ENCODE measurements around the gene BCL11A. TPM values are rescaled to one million over a fixed set of nuclear protein-coding genes. Genes with fewer than 3 reads are reported as not detected.
"Not testable (repeated sequence)": the region's sequence is repeated elsewhere in the genome, so short reads cannot be mapped to it uniquely, and the experiment has no call there.

The BCL11A gene
- total RNA-seq, 2 donors from 2014 or later, result 2.5 to 9.2 TPM

DNA sequence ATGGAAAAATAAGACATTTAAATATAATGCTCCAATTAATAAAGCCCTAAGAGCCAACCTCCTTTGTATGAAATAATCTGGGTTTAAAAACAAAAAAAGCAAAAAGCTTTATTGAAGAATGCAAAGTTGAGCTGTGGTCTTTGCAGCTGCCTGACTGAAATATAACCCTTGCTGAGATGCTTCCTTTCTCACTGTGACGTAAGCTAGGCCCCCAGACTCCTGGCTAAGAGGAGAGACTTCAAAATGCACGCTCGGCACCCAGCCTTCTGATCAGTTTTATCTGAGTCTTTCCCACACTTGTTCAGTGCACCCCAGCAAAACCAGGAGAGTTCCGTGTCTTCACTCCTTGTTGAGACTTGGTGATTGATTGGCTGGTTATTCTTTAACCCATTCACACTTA lies 115.3 kb downstream of the BCL11A start:
- no peak for DNase-seq
- peaks cover 2% of the 10 kb centered on the region for H3K4me1 Mint-ChIP-seq
- no peaks in the 10 kb centered on the region for H3K36me3 Mint-ChIP-seq (ENCODE audit: low read depth)
- no peak overlapping the region for H3K4me3 Mint-ChIP-seq
- no peak for ATAC-seq
- H3K27me3 Mint-ChIP-seq, result peaks cover 23% of the 10 kb centered on the region
- no peak overlapping the region for H3K27ac Mint-ChIP-seq
- peaks cover 4% of the 10 kb centered on the region for H3K9me3 ChIP-seq (ENCODE audit: control insufficient read depth, low read length, poor library complexity, severe bottlenecking)

DNA sequence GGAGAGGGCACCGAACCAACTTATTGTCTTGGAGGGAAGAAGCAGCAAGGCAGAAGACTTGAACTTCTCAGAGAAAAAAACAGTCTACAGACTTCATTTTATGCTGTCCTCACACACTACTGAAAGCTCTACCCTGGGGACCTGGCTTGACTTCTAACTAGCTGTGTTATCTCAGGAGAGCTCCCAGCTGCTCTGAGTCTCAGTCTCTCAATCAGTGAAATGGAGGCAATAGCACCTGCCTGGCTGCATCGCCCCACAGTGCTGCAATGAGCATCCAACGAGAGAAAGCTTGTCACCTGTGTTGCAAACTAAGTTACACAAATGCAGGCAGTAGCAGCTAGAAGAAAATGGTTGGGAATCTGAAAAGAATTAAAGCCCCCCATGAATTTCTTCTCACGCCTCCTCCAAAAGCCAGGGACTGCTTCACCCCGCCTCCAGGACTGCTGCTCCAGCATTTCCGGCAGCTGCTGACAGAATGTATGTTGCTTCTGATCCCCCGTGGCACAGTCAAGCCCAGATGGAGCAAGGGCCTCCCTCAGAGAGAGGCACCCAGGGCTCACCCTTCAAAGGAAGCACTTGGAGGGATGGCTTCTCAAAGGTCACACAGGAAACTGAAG lies 116.3 kb downstream of the BCL11A start:
- ATAC-seq, result no peak

DNA sequence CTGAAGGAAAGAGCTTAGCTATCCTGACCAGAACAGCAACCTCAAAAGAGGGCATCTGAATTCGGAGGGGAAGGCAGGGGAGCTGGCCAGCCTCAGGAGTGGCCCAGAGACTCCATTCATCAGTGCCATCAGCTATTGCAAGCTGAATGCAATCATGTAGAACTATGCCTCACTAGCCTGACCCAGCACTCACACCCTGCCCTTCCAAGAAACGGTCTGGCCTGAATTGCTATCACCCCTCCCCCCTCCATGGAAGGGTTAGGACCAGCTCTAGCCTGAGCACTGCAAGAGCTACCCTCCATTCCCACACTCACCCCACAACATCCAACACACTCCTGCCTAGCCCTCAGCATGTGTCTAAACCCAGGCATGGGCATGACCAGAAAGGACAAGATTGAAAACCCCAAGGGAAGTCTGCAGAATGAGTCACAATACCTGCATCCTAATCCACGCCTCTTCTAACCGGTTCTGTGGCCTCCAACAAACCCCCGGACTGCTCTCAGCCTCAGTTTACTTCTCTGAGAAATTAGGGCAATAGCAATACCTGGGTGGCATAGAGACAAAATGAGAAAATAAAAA lies 120.3 kb downstream of the BCL11A start:
- Mint-ChIP-seq H3K4me3 (no peak overlapping the region), H3K27ac (no peak overlapping the region), H3K27me3 (peaks cover 9% of the 10 kb centered on the region), H3K4me1 (peaks cover 2% of the 10 kb centered on the region), H3K36me3 (ENCODE audit: low read depth) (no peaks in the 10 kb centered on the region)
- DNase-seq, result no peak
- no peak for ATAC-seq
- peaks cover 4% of the 10 kb centered on the region for H3K9me3 ChIP-seq (ENCODE audit: control insufficient read depth, low read length, poor library complexity, severe bottlenecking)

More for the DNA sequence above, 116.3 kb downstream of the BCL11A start:
- no peak overlapping the region for H3K27ac Mint-ChIP-seq
- peaks cover 2% of the 10 kb centered on the region for H3K4me1 Mint-ChIP-seq
- H3K9me3 ChIP-seq (ENCODE audit: control insufficient read depth, low read length, poor library complexity, severe bottlenecking), result peaks cover 4% of the 10 kb centered on the region
- H3K4me3 Mint-ChIP-seq, result no peak overlapping the region
- H3K27me3 Mint-ChIP-seq, result peaks cover 19% of the 10 kb centered on the region
- no peak for DNase-seq
- H3K36me3 Mint-ChIP-seq (ENCODE audit: low read depth), result no peaks in the 10 kb centered on the region

DNA sequence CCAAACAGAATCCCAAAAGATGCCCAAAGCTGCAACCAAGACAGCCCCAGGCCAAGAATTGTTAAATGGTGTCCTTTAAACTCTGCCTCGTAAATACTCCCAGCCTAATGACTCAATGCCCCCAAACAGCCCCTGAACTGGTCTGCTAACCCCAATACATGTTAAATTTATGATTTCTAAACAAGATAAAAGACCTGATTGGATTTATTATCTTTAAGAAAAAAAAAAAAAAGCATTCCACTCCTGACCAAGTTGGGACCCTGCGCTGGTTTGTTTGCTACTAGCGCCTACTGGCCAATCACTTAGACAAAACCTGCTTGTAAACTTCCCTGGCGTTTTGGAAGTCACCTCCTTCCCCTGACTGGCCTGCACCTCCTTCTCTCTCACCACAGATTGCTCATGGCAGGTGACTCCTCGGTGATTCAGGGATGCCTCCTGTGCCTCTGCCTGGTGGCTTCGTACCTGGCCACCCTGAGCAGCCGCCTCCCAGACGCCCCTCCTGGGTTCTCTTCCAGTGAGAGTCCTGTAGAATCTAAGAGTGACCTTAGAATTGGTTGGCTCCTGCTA lies 121.3 kb downstream of the BCL11A start:
- H3K36me3 Mint-ChIP-seq (ENCODE audit: low read depth), result no peaks in the 10 kb centered on the region

DNA sequence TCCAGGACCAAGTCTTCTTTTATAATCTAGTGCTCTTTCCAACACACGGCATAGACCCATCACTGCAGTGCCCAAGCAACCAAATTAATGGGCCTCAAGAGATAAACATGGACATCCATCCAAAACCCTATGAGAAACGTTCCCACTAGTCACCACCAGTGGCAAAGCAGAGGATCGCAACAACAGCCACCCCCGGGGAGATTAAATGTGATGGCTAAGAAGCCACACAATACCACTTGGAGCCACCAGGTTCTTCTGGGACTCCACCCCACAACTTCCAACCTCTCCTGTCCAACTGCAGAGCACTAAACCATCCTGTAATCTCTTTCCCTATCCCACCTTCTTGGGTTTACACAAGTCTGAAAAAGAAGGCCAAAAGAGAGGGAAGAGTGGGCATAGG lies 123.8 kb downstream of the BCL11A start:
- Mint-ChIP-seq H3K27me3 (peaks cover 8% of the 10 kb centered on the region), H3K4me3 (no peak overlapping the region), H3K36me3 (ENCODE audit: low read depth) (no peaks in the 10 kb centered on the region), H3K27ac (no peak overlapping the region), H3K4me1 (peaks cover 2% of the 10 kb centered on the region)
- H3K9me3 ChIP-seq (ENCODE audit: control insufficient read depth, low read length, poor library complexity, severe bottlenecking), result no peaks in the 10 kb centered on the region
- DNase-seq (no peak), ATAC-seq (no peak)

More for the DNA sequence above, 121.3 kb downstream of the BCL11A start:
- peaks cover 2% of the 10 kb centered on the region for H3K4me1 Mint-ChIP-seq
- peaks cover 4% of the 10 kb centered on the region for H3K27me3 Mint-ChIP-seq
- no peak overlapping the region for H3K27ac Mint-ChIP-seq
- no peak overlapping the region for H3K4me3 Mint-ChIP-seq
- no peak for ATAC-seq
- no peak for DNase-seq
- H3K9me3 ChIP-seq (ENCODE audit: control insufficient read depth, low read length, poor library complexity, severe bottlenecking), result peaks cover 2% of the 10 kb centered on the region

DNA sequence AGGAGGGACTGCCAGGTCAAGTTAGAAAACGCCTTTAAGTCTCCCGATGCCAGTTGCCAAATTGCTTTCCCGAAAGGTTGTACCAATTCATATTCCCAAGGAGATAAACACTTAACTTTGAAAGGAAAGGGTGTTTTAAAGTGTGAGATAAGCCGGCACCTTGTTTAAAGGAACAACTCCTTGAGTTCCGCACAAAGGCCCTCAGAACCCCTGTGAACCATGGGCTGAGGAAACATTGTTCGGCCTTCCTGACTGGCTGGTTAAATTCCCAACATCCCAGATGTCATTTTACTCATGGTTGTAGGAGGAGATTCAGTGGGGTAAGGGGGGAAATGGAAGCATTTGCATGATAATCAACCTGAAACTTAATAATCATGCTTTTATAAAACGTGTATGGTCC lies 126.6 kb downstream of the BCL11A start:
- Mint-ChIP-seq H3K27ac (no peak overlapping the region), H3K27me3 (peaks cover 8% of the 10 kb centered on the region), H3K4me3 (no peak overlapping the region), H3K36me3 (ENCODE audit: low read depth) (no peaks in the 10 kb centered on the region), H3K4me1 (no peaks in the 10 kb centered on the region)
- ATAC-seq (no peak), DNase-seq (no peak)
- no peaks in the 10 kb centered on the region for H3K9me3 ChIP-seq (ENCODE audit: control insufficient read depth, low read length, poor library complexity, severe bottlenecking)

DNA sequence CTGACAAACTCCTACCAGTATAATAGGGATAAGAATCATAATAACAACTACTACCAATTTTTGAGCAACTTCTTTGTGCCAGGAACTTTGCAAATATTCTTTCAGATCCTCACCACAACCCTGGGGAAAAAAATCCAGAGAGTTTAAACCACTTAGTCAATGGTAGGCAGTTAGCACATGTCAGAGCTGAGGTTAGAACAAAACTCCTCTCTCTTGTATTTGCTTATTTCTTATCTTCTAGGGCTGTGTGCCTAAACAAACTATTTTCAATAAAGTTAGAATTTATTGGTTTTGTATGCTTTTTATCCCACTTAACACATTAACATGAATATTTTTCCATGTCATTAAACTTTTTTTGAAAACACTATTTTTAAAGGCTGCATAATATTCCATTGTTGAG lies 127.1 kb downstream of the BCL11A start:
- H3K36me3 Mint-ChIP-seq (ENCODE audit: low read depth), result no peaks in the 10 kb centered on the region
- no peaks in the 10 kb centered on the region for H3K4me1 Mint-ChIP-seq
- DNase-seq (no peak), ATAC-seq (no peak)
- no peak overlapping the region for H3K27ac Mint-ChIP-seq
- H3K4me3 Mint-ChIP-seq, result no peak overlapping the region
- no peaks in the 10 kb centered on the region for H3K9me3 ChIP-seq (ENCODE audit: control insufficient read depth, low read length, poor library complexity, severe bottlenecking)
- peaks cover 8% of the 10 kb centered on the region for H3K27me3 Mint-ChIP-seq

DNA sequence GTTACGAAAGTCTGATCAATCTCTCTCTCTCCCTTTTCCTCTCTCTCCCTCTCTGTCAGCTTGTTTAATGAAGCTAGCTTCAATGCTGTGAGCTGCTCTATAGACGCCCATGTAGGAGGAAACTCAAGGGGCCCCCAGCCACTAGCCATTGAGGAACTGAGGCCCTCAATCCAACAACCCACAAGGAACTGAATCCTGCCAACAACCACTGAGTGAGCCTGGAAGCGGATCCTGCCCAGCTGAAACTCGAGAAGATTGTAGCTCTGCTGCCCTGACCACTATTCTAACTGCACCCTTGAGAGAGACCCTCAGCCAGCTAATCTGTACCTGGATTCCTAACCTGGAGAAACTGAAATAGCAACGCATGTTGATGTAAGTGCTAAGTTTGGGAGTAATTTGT lies 129.2 kb downstream of the BCL11A start:
- ATAC-seq (no peak), DNase-seq (no peak)
- Mint-ChIP-seq H3K4me3 (no peak overlapping the region), H3K4me1 (no peaks in the 10 kb centered on the region), H3K27ac (no peak overlapping the region), H3K27me3 (peaks cover 11% of the 10 kb centered on the region), H3K36me3 (ENCODE audit: low read depth) (no peaks in the 10 kb centered on the region)
- H3K9me3 ChIP-seq (ENCODE audit: control insufficient read depth, low read length, poor library complexity, severe bottlenecking), result no peaks in the 10 kb centered on the region

DNA sequence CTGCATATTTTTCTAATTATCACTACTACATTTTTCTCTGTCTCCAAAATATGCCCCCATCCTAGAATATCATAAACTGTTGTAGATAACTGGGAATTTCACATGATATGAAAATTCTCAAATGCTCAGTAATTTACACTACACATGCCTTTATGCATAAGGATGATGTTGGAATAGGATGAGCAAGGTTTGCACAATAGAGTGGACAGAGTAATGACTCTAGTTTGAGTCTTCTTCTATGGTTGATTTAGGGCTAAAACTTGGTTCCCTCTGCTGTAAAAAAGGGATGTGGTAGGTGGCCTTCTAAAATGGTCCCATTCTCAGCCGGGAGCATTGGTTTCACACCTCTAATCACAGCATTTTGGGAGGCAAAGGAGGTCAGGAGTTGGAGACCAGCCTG lies 129.9 kb downstream of the BCL11A start:
- Mint-ChIP-seq H3K4me1 (no peaks in the 10 kb centered on the region), H3K27ac (no peak overlapping the region), H3K36me3 (ENCODE audit: low read depth) (no peaks in the 10 kb centered on the region), H3K4me3 (no peak overlapping the region), H3K27me3 (peaks cover 15% of the 10 kb centered on the region)
- H3K9me3 ChIP-seq (ENCODE audit: control insufficient read depth, low read length, poor library complexity, severe bottlenecking), result no peaks in the 10 kb centered on the region
- DNase-seq (no peak), ATAC-seq (no peak)

DNA sequence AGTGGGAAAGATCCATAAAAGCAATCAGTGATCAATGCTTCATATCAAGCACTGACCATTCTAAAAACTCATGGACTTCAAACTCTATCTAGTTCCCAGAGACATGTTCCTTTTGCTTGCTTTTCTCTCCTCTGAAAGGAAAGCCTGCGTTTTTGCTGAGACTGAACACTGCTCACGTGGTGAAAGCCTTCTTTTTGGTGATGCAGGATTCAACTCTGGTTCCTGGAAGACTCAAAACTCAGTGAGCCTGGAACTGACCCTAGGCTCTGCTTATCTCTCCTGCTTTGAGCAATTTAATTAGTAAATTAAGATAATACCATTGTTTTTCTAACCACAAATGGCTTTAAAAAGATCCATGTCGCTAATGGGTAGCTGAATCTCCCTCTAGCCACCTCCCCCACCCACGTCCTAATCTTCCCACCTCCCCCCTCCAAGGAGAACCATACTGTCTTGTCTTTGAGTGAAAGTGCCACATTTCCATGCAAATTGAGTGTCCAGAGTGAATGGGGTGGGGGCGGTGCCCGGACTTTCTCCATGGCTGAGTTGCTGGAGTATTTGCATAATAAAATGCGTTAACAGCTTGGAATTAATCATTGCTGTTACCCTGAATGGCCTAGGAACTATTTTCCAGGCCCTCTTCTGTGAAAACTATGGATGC lies 130.5 kb downstream of the BCL11A start:
- H3K9me3 ChIP-seq (ENCODE audit: control insufficient read depth, low read length, poor library complexity, severe bottlenecking), result no peaks in the 10 kb centered on the region
- Mint-ChIP-seq H3K36me3 (ENCODE audit: low read depth) (no peaks in the 10 kb centered on the region), H3K27ac (no peak overlapping the region), H3K27me3 (peaks cover 15% of the 10 kb centered on the region), H3K4me3 (no peak overlapping the region), H3K4me1 (no peaks in the 10 kb centered on the region)
- no peak for ATAC-seq
- no peak for DNase-seq

DNA sequence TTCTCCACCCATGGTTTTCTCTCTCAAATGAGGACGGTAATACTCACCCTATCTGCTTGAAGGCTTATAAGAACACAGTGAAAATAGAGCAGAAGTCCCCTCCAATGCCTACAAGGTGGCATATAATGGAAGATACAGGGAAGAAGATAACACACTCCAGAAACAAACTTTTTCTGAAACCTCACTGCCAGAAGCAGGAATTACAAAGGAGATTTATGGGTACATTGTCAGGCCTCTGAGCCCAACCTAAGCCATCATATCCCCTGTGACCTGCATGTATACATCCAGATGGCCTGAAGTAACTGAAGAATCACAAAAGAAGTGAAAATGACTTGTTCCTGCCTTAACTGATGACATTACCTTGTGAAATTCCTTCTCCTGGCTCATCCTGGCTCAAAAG lies 136.2 kb downstream of the BCL11A start:
- ATAC-seq; H3K36me3 Mint-ChIP-seq (ENCODE audit: low read depth); DNase-seq; H3K9me3 ChIP-seq (ENCODE audit: control insufficient read depth, low read length, poor library complexity, severe bottlenecking); H3K4me3 Mint-ChIP-seq; H3K4me1 Mint-ChIP-seq; H3K27ac Mint-ChIP-seq; H3K27me3 Mint-ChIP-seq: not testable (repeated sequence)

DNA sequence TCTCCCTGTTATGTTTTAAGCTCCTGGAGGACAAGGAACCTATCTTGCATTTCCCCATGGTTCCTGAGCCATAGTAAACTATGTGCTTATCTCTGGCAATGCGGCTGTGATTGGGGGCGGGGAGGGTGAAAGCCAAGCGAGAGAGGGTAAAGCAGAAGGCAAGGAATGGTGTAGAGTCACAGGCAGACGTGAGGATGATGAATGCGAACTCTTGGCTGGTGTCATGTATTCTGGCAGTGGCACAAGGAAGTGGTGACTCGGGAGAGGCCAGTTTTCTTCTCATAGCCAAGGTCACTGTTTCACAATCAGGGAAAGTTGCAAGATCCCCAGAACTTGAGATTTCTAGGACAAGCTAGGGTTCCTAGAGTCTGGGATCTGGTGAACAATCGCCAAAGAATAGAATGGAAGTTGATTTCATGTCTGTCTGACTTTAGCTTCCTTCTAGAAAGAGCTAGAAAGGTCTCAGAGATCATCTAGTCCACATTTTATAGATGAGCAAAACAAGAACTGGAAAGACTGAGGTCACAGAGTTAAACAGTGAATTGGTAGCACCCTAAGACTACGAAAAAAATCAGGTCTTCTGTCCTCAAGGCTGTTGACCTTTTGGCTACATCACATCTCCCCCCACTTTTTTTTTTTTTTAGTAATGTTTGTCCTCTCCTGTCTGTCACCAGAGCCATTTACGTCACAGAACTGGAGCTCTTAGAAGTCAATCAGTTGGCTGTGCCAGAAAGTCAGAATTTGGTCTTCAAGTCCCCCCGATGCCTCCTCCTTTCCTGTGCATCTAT lies 137.0 kb downstream of the BCL11A start:
- Mint-ChIP-seq H3K27ac (no peak overlapping the region), H3K4me1 (no peaks in the 10 kb centered on the region), H3K4me3 (no peak overlapping the region), H3K27me3 (peaks cover 12% of the 10 kb centered on the region), H3K36me3 (ENCODE audit: low read depth) (no peaks in the 10 kb centered on the region)
- DNase-seq (no peak), ATAC-seq (no peak)
- H3K9me3 ChIP-seq (ENCODE audit: control insufficient read depth, low read length, poor library complexity, severe bottlenecking), result no peaks in the 10 kb centered on the region

DNA sequence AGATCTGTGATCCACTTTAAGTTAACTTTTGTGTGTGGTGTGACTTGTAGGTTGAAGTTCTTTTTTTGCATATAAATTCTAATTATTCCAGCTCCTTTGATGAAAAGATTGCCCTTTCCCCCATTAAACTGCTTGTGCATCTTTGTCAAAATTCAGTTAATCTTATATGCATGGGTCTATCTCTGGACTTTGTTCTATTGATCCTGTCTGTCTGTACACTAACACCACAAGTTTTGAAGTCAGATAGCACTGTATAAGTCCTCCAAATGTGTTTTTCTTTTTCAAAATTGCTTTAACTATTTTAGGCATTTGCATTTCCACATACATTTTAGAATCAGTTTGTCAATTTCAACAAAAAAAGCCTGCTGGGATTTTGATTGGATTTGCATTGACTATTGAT lies 137.6 kb downstream of the BCL11A start:
- H3K4me1 Mint-ChIP-seq, result no peaks in the 10 kb centered on the region
- H3K9me3 ChIP-seq (ENCODE audit: control insufficient read depth, low read length, poor library complexity, severe bottlenecking), result no peaks in the 10 kb centered on the region
- H3K36me3 Mint-ChIP-seq (ENCODE audit: low read depth), result no peaks in the 10 kb centered on the region
- H3K27ac Mint-ChIP-seq, result no peak overlapping the region
- H3K4me3 Mint-ChIP-seq, result no peak overlapping the region
- peaks cover 13% of the 10 kb centered on the region for H3K27me3 Mint-ChIP-seq
- no peak for ATAC-seq
- no peak for DNase-seq

Data from T-helper 17 cell (primary cell).